Measurements from ENCODE around the gene ID3. TPM values are rescaled to one million over a fixed set of nuclear protein-coding genes. Genes with fewer than 3 reads are reported as not detected.

ID3 gene
- total RNA-seq, 2 donors from 2014 or later, result 65.9 to 118 TPM

GRCh38 chr1:23593042-23593521 lies 33.8 kb upstream of the ID3 start:
- Histone ChIP-seq H3K27ac (peak overlapping the region in 3 of 4 donors; percentile 72 to 77 (median 73)), H3K27me3 (no peaks in the 10 kb centered on the region), H3K4me1 (peaks cover 32% of the 10 kb centered on the region), H3K4me3 (no peak overlapping the region), H3K36me3 (replicated peaks in 1 of 2; ENCODE audit: insufficient read depth in 1 of 2, low read depth in 2 of 2) (no peaks in the 10 kb centered on the region), H3K9me3 (no peaks in the 10 kb centered on the region)
- 62 to 69% methylated on average over 5 of the region's 5 CpGs for WGBS, 2 donors
- intact Hi-C loops (cut with DNase I), result no loop called here
- no peak for TF ChIP-seq CTCF (IDR thresholded peaks at IDR 0.05)
- TF ChIP-seq POLR2A (IDR thresholded peaks at IDR 0.05), result no peak
- ATAC-seq (peak; percentile 39), DNase-seq (peak in 1 of 4 donors; percentile 18)

GRCh38 chr1:23592209-23592892 lies 33.0 kb upstream of the ID3 start:
- Histone ChIP-seq H3K27ac (no peak overlapping the region), H3K36me3 (replicated peaks in 1 of 2; ENCODE audit: insufficient read depth in 1 of 2, low read depth in 2 of 2) (no peaks in the 10 kb centered on the region), H3K9me3 (no peaks in the 10 kb centered on the region), H3K4me1 (peaks cover 32% of the 10 kb centered on the region), H3K27me3 (no peaks in the 10 kb centered on the region), H3K4me3 (no peak overlapping the region)
- no peak for ATAC-seq
- WGBS, 2 donors, result 91% methylated on average over 4 of the region's 4 CpGs
- TF ChIP-seq CTCF (IDR thresholded peaks at IDR 0.05) (no peak), POLR2A (IDR thresholded peaks at IDR 0.05) (no peak)
- DNase-seq, result no peak
- intact Hi-C loops (cut with DNase I), result no loop called here

GRCh38 chr1:23591460-23592208 lies 32.3 kb upstream of the ID3 start:
- no peak for ATAC-seq
- Histone ChIP-seq H3K27ac (no peak overlapping the region), H3K9me3 (no peaks in the 10 kb centered on the region), H3K27me3 (no peaks in the 10 kb centered on the region), H3K4me3 (no peak overlapping the region), H3K36me3 (replicated peaks in 1 of 2; ENCODE audit: insufficient read depth in 1 of 2, low read depth in 2 of 2) (no peaks in the 10 kb centered on the region), H3K4me1 (peaks cover 32% of the 10 kb centered on the region)
- peak in 1 of 4 donors; percentile 20 for DNase-seq
- WGBS, 2 donors, result 74 to 78% methylated on average over 12 to 15 of the region's 15 CpGs
- TF ChIP-seq CTCF (IDR thresholded peaks at IDR 0.05) (no peak), POLR2A (IDR thresholded peaks at IDR 0.05) (no peak)
- intact Hi-C loops (cut with DNase I), result no loop called here

- Histone ChIP-seq H3K27ac (no peak overlapping the region), H3K4me1 (peaks cover 32% of the 10 kb centered on the region), H3K36me3 (replicated peaks in 1 of 2; ENCODE audit: insufficient read depth in 1 of 2, low read depth in 2 of 2) (no peaks in the 10 kb centered on the region), H3K9me3 (no peaks in the 10 kb centered on the region), H3K4me3 (no peak overlapping the region), H3K27me3 (no peaks in the 10 kb centered on the region)
- TF ChIP-seq POLR2A (IDR thresholded peaks at IDR 0.05) (no peak), CTCF (IDR thresholded peaks at IDR 0.05) (no peak)
- ATAC-seq, result no peak
- DNase-seq, result no peak
- intact Hi-C loops (cut with DNase I), result no loop called here
- WGBS, 2 donors, result 85 to 87% methylated on average over 4 of the region's 4 CpGs
Measured at GRCh38 chr1:23590058-23590783, 30.9 kb upstream of the ID3 start.
